IMR-90 (cell line): ENCODE measurements around the gene SIM1. TPM values are rescaled to one million over a fixed set of nuclear protein-coding genes. Genes with fewer than 3 reads are reported as not detected.

Experiments
- ATAC-seq: fragments of 200-7000 bp; cut with Tn5 transposase; 2 replicates; pipeline ENCODE4 v1.9.1; 2020; ENCODE audit warnings: low read depth, mild to moderate bottlenecking, moderate library complexity
- BruUV-seq: library from RNA; stranded (reverse); fragments of 400-500 nt; replicated peaks from 2 replicates; lab custom pipeline; 2021; lab: Mats Ljungman, UMichigan
- CTCF ChIA-PET: fragments of 300-600 bp; formaldehyde crosslinking; extraction: SDS; loops from one replicate; lab custom pipeline; 2021; ENCODE audit warnings: antibody characterized with exemption; lab: Yijun Ruan, JAX
- POLR2A ChIA-PET: fragments of 300-600 bp; sonication (Branson Sonifier 250); formaldehyde crosslinking; loops from one replicate; lab custom pipeline; 2022; ENCODE audit warnings: antibody characterized with exemption; ENCODE audit not compliant: unreplicated experiment; lab: Charles Lee
- DNase-seq: peaks from one replicate; pipeline ENCODE4 v3.0.0; 2013
- H2AFZ ChIP-seq: replicated peaks from 2 replicates; pipeline ENCODE3; 2013; ENCODE audit warnings: low read length, mild to moderate bottlenecking; ENCODE audit not compliant: poor library complexity
- H2AK5ac ChIP-seq: 2 replicates; pipeline ENCODE4 v1.6.1; 2013; ENCODE audit warnings: low read depth, low read length, inconsistent platforms
- H2AK9ac ChIP-seq: replicated peaks from 2 replicates; pipeline ENCODE3; 2013; ENCODE audit warnings: mild to moderate bottlenecking, low read depth, low read length, moderate library complexity; ENCODE audit not compliant: poor library complexity
- H2BK120ac ChIP-seq: 2 replicates; pipeline ENCODE4 v1.6.1; 2013; ENCODE audit warnings: low read depth, low read length, inconsistent platforms
- H2BK15ac ChIP-seq: 3 replicates; pipeline ENCODE4 v1.6.1; 2013; ENCODE audit warnings: low read depth, low read length, inconsistent platforms
- H2BK20ac ChIP-seq: 2 replicates; pipeline ENCODE4 v1.6.1; 2013; ENCODE audit warnings: low read depth, mild to moderate bottlenecking, inconsistent platforms, low read length, moderate library complexity
- H2BK5ac ChIP-seq: 2 replicates; pipeline ENCODE4 v1.6.1; 2013; ENCODE audit warnings: mild to moderate bottlenecking, low read depth, low read length, inconsistent platforms; ENCODE audit not compliant: poor library complexity, severe bottlenecking
- H3K14ac ChIP-seq: replicated peaks from 2 replicates; pipeline ENCODE4 v1.6.1; 2013; ENCODE audit warnings: low read depth, low read length, inconsistent platforms
- H3K18ac ChIP-seq: 2 replicates; pipeline ENCODE4 v1.6.1; 2013; ENCODE audit warnings: low read depth, low read length, control low read depth
- H3K23ac ChIP-seq: 2 replicates; pipeline ENCODE4 v1.6.1; 2013; ENCODE audit warnings: low read depth, low read length, inconsistent platforms
- H3K27ac ChIP-seq: 2 replicates; pipeline ENCODE4 v1.5.1; 2013; ENCODE audit warnings: mild to moderate bottlenecking, control low read depth, low read length; ENCODE audit not compliant: insufficient read depth
- H3K27me3 ChIP-seq: 2 replicates; pipeline ENCODE4 v1.6.1; 2013; ENCODE audit warnings: low read length; ENCODE audit not compliant: control insufficient read depth, insufficient read depth
- H3K36me3 ChIP-seq: 2 replicates; pipeline ENCODE4 v1.6.1; 2013; ENCODE audit warnings: low read length, mixed read lengths; ENCODE audit not compliant: control insufficient read depth, insufficient read depth
- H3K4ac ChIP-seq: 2 replicates; pipeline ENCODE4 v1.6.1; 2013; ENCODE audit warnings: low read depth, low read length, inconsistent platforms
- H3K4me1 ChIP-seq: 2 replicates; pipeline ENCODE4 v1.6.1; 2013; ENCODE audit warnings: low read length, mixed read lengths; ENCODE audit not compliant: control insufficient read depth, insufficient read depth
- H3K4me2 ChIP-seq: 2 replicates; pipeline ENCODE4 v1.6.1; 2013; ENCODE audit warnings: low read depth, mild to moderate bottlenecking, control low read depth, low read length, moderate library complexity
- H3K4me3 ChIP-seq: 2 replicates; pipeline ENCODE4 v1.5.1; 2013; ENCODE audit warnings: low read depth, mild to moderate bottlenecking, control low read depth, low read length, moderate library complexity; ENCODE audit not compliant: insufficient read depth
- H3K56ac ChIP-seq: 2 replicates; pipeline ENCODE4 v1.6.1; 2013; ENCODE audit warnings: low read length, inconsistent platforms; ENCODE audit not compliant: insufficient read depth; ENCODE audit errors: extremely low read depth
- H3K79me1 ChIP-seq, 2 experiments: 2 replicates each; pipeline ENCODE4 v1.6.1; 2013; ENCODE audit warnings: low read length in 2 of 2, inconsistent platforms in 1 of 2, low read depth in 1 of 2
- H3K9ac ChIP-seq: 2 replicates; pipeline ENCODE4 v1.6.1; 2013; ENCODE audit warnings: low read depth, low read length, control low read depth
- H3K9me1 ChIP-seq: 2 replicates; pipeline ENCODE4 v1.6.1; 2013; ENCODE audit warnings: low read length, inconsistent platforms; ENCODE audit not compliant: insufficient read depth
- H3K9me3 ChIP-seq: 2 replicates; pipeline ENCODE4 v1.6.1; 2013; ENCODE audit warnings: low read length; ENCODE audit not compliant: control insufficient read depth, insufficient read depth
- H4K20me1 ChIP-seq: 2 replicates; pipeline ENCODE4 v1.6.1; 2013; ENCODE audit warnings: low read length, inconsistent platforms; ENCODE audit not compliant: insufficient read depth
- H4K5ac ChIP-seq: 2 replicates; pipeline ENCODE4 v1.6.1; 2013; ENCODE audit warnings: mild to moderate bottlenecking, low read depth, low read length, control low read depth
- H4K8ac ChIP-seq, 2 experiments: 2 replicates each; pipeline ENCODE4 v1.6.1; 2013; ENCODE audit warnings: low read depth in 2 of 2, low read length in 2 of 2, control low read depth in 1 of 2, inconsistent platforms in 1 of 2
- H4K91ac ChIP-seq: 2 replicates; pipeline ENCODE4 v1.6.1; 2013; ENCODE audit warnings: low read depth, low read length, inconsistent platforms; ENCODE audit not compliant: insufficient read depth
- CTCF ChIP-seq: conservative IDR thresholded peaks from 2 replicates; pipeline ENCODE4 v1.5.1; 2012; ENCODE audit warnings: mild to moderate bottlenecking, low read depth, low read length, improper control_type of control experiment
- WGBS, 2 experiments: methylation state at CpG; one replicate each; pipeline versions ENCODE4 v1.1.5 to v1.1.7; 2013; ENCODE audit warnings: missing lambda C conversion rate in 2 of 2; ENCODE audit not compliant: insufficient read length in 1 of 2; ENCODE audit errors: extremely low coverage in 2 of 2; 5-methylcytosine and 5-hydroxymethylcytosine counted together
- dilution Hi-C: fragments of 300-500 bp; cut with HindIII; formaldehyde crosslinking; loops from one replicate; pipeline ENCODE4 v1.14.3; 2018; ENCODE audit warnings: low sequenced_read_pairs; ENCODE audit not compliant: unreplicated experiment
- in situ Hi-C: fragments of 300-500 bp; cut with MboI; formaldehyde crosslinking; loops from 3 replicates; pipeline ENCODE4 v1.14.3; 2019; ENCODE audit warnings: low sequenced_read_pairs, inconsistent platforms, mixed read lengths
- intact Hi-C: fragments of 100-400 bp; cut with micrococcal nuclease; formaldehyde crosslinking; loops from 2 replicates; pipeline ENCODE4 v1.10.0; 2022
- polyA plus RNA-seq, 3 experiments: library from polyadenylated mRNA; depleted of rRNA; stranded (reverse); fragments of >200 nt; gene quantifications; 2 replicates each; pipeline ENCODE4 v1.2.3, GENCODE V29; 2012; ENCODE audit warnings: low replicate concordance in 1 of 3
- total RNA-seq: library from RNA; depleted of rRNA; stranded (reverse); fragments of >200 nt; gene quantifications from 2 replicates; pipeline ENCODE4 v1.2.3, GENCODE V29; 2012
- TF ChIP-seq, protein P1 (sequence below): fragments of 150-350 bp; IDR thresholded peaks from 2 replicates; pipeline ENCODE4 v1.6.1; 2016; ENCODE audit warnings: low read depth, mild to moderate bottlenecking, low read length, moderate library complexity, borderline replicate concordance

SIM1 gene
- total and polyA plus RNA-seq, 2 of the 4 experiments (the other 2 are of a cell fraction): not detected

DNA sequence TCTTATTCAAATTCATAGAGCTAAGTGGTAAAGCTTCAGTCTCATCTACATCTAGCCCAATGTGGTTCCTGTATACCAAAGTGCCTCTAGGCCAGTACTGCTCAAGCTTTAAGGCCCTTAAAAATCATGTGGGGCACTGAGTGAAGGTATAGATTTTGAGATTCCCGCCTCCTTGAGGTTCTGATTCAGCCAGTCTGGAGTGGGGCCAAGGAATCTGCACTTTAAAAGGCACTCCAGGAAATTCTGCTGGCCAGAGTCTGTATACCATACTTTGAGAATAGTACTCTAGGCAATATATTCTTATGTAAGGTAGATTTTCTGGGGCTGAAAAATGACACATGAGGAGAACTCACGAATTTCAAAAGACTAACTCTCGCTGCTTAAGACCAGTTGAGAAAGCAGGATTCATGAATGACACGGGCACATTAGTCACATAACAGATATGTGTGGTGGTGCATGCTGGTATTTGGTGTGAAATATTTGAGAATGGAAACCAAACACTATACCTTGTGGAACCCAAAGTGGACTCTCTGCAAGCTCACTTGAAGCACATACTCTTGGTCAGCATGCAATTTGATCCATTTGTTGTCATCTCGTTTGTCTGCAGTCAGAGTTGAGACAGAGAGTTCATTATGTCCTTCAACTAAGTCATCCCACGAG lies 47.6 kb upstream of the SIM1 start:
- H3K14ac ChIP-seq: no peak overlapping the region
- no peak overlapping the region for H3K4ac ChIP-seq
- H3K9me1 ChIP-seq: peaks cover 4% of the 10 kb centered on the region; the same call in 1 of the 2 replicates
- H4K5ac ChIP-seq: no peak overlapping the region
- H2BK20ac ChIP-seq: no peak overlapping the region
- no CpG with 5 or more reads among the region's 6 CpGs for WGBS, 2 experiments
- no peak overlapping the region for H3K27ac ChIP-seq
- H3K79me1 ChIP-seq: peaks cover 0 to 4% of the 10 kb centered on the region in 2 experiments; a peak in 1 of 4 replicates
- intact Hi-C loops: no loop called here
- POLR2A ChIA-PET: no interaction called here
- H3K23ac ChIP-seq: no peak overlapping the region
- H2BK5ac ChIP-seq: no peak overlapping the region
- H3K4me1 ChIP-seq: peaks cover 1% of the 10 kb centered on the region; the same call in 1 of the 2 replicates
- CTCF ChIA-PET: no interaction called here
- in situ Hi-C loops: no loop called here
- no peak overlapping the region for H3K4me3 ChIP-seq
- no peaks in the 10 kb centered on the region for H3K9me3 ChIP-seq
- H3K4me2 ChIP-seq: no peak overlapping the region
- H3K36me3 ChIP-seq: peaks cover 14% of the 10 kb centered on the region
- H2BK15ac ChIP-seq: no peak overlapping the region
- H2BK120ac ChIP-seq: no peak overlapping the region
- H2AFZ ChIP-seq: no peak overlapping the region
- TF ChIP-seq CTCF: no peak
- TF ChIP-seq, protein P1, sequence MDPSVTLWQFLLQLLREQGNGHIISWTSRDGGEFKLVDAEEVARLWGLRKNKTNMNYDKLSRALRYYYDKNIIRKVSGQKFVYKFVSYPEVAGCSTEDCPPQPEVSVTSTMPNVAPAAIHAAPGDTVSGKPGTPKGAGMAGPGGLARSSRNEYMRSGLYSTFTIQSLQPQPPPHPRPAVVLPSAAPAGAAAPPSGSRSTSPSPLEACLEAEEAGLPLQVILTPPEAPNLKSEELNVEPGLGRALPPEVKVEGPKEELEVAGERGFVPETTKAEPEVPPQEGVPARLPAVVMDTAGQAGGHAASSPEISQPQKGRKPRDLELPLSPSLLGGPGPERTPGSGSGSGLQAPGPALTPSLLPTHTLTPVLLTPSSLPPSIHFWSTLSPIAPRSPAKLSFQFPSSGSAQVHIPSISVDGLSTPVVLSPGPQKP: no peak
- H3K9ac ChIP-seq: no peak overlapping the region
- H3K18ac ChIP-seq: no peak overlapping the region
- no peak overlapping the region for H3K56ac ChIP-seq
- H2AK5ac ChIP-seq: no peak overlapping the region
- H2AK9ac ChIP-seq: no peak overlapping the region
- DNase-seq (peak; percentile 56), ATAC-seq (no peak)
- dilution Hi-C loops: no loop called here
- H3K27me3 ChIP-seq: no peaks in the 10 kb centered on the region
- no peaks in the 10 kb centered on the region for H4K20me1 ChIP-seq
- H4K8ac ChIP-seq: no peak overlapping the region
- H4K91ac ChIP-seq: no peak overlapping the region
- no TSS peak for BruUV-seq
